ENCODE measurements around the gene F2R.

- no peak for TF ChIP-seq SMC3 (IDR thresholded peaks at IDR 0.05; ENCODE audit: low read depth, low read length)
- TF ChIP-seq CTCF (conservative IDR thresholded peaks at IDR 0.05; ENCODE audit: low read depth, low read length): no peak
- no peak for TF ChIP-seq POLR2A (IDR thresholded peaks at IDR 0.05; ENCODE audit: low read depth, low read length)
- TF ChIP-seq RAD21 (IDR thresholded peaks at IDR 0.05; ENCODE audit: low read length): no peak
These were observed 27.1 kb upstream of the F2R start for GRCh38 chr5:76688836-76689235.

All from IMR-90 (cell line).